ENCODE results near the gene GNG13.
"Not testable (repeated sequence)": the region's sequence is repeated elsewhere in the genome, so short reads cannot be mapped to it uniquely, and the experiment has no call there.

The GNG13 gene

DNA sequence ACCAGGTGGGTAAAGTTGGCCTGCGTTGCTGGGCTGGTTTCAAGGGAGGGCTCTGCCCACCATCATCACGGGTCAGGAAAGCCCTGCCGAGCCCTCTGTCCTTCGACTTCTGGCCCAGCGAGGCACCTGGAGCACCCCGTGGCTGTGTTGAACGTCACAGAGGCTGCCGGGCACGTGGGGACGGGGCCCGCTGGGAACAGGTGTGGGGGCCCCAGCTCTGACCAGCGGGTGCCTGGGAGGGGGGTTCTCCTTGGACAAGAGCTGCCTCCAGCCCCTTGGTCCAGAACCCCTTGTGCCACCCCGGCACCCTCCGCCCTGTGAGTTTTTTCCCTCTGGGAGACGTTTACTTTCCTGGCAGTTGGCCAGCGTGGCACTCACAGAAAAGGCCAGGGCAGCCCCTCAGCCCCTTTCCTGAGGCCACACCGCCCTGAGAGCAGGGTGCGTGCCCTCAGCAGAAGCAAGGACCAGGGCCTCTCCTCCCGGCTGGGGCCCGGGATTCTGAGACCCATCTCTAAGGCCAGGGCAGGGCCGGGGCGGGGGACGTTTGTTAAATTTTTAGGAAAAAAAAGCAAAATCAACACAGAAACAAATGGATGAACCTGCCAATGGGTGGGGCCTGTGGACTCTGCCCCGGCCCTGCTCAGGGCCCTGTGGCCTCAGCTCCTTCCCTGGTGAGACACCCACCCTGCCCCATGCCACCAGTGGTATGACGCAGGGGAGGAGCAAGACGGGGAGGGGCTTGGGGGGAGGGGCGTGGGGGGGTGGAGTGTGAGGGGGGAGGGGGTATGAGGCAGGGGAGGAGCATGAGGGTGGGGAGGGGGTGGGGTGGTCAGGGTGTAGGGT is 31.3 kb upstream of the GNG13 start:
- DNase-seq: no peak

DNA sequence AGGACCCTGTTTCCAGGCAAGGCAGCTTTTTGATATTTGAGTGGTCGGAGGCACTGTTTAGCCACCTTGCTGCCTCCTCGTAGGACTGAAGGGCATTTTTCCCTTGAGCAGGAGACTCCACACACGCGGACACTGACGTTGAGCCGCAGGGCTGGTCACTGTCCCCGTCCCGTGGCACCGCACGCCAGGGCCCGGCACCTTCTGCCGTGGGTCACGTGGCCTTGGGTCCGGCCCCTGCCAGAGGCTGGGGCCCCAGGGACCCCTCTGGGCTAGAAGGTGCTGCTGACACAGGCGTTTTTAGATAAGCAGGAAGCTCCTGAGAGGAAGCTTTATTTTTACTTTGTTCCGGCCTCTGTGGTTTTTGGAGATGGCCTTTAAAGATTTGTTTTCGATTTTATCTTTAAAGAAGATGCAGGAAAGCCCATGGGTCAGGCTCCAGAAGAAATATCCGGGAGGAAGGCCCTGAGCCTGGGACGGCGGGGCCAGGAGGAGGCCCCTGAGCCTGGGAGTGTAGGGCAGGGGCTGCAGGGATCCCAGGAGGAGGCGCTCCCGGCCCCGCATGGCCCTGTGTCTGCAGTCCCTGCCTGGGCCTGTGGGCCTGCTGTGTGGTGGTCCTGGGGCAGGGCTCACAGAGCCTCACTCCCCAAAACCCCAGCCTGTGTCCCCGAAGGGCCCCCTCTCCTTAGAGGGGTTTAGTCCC is 30.5 kb upstream of the GNG13 start:
- no peak for DNase-seq

DNA sequence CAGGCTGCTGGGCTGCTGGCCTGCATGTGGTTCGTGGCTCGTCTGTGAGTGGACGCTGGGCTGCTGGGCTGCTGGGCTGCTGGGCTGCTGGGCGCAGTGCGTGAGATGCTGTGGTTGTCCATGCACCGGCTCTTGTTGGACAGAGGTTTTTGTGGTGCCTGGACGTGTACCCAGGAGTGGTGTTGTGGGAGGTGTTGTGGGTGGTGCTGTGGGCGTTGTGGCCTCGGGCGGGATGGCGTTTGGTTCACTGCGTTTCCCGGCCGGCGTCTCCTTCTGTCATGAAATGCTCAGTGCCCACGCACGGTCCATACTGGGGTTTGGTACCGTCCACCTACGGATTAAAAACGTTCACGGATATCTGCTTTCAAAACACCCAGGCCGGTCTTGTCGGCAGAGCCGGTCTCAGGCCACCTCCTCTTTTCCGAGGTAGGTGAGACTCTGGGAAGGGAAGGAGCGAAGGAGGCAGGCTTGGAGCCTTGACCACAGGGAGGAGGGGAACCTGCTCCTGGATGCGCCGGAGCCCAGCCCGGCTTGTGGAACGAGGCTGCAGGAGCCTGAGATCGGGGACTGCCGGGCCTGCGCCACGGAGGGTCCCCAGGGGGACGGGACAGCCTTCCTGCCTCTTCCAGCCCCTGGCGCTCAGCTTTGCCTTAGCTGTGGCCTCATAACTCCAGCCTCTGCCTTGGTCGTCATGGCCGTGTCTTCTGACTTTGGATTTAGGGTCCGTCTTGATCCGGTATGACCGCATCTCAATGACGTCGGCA is 29.8 kb upstream of the GNG13 start:
- DNase-seq: no peak

DNA sequence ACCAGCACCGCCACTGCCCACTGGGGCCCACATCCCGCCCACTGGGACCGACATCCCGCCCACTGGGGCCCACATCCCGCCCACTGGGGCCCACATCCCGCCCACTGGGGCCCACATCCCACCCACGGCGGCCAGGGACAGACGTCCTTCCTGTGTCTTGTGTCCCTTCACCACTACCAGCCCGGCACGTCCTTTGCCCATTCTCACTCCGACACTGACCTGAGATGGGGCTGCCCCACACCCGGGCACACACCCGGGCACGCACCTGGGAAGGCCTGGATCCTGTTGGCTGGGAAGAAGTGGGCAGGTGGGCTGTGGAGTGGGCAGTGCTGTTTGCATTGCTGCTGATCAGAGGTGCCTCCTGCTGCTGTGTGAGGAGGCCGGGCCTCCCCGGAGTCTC is 28.4 kb upstream of the GNG13 start:
- no peak for DNase-seq

DNA sequence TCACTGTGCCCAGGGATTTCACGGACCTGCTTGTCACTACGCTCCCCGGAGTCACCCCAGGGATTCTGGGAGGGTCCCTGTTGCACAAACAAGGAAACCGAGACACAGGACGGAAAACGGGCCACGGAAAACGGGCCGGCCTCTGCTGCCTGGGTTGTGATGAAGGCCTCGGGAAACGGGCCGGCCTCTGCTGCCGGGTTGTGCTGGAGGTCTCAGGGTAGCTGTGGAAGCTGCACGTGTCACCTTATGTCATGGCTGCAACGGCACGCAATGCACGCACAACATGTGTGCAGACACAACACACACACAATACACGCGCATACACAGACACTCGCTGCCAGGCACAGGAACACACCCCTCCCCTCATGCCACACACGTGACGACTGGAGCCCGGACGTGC is 27.0 kb upstream of the GNG13 start:
- no peak for DNase-seq

DNA sequence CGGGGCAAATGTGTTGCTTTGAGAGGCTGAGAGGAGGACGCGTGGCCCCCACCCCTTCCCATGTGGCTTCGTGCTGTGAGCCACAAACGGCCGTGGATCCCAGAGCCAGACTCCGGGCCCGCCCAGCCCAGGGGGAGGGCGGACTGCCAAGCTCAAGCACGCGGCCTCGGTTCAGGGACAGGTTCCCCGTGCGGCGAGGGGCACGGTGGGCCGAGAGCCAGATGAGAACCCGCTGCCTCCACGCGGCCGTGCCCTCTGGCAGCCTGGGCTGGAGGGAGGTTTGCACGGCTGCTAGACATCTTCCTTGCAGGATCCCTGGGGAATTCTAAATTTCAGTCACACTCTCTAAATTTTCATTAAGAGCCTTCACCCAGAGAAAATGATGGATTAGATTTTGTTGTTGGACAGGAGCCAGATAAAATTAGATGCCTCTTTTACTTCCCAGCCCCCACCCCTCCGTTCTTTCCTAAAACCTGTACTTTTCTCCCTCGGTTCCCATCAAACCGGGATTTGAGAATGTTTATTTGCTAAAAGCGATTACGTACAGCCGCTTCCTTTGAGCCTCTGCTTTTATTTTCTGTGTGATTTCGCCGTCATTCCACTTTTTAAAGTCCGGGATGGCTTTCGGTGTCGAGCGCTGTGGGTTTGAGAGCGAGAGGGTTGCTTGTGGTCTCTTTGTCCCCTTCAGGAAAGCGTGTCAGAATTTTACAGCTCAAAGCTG is 25.0 kb upstream of the GNG13 start:
- DNase-seq: no peak

DNA sequence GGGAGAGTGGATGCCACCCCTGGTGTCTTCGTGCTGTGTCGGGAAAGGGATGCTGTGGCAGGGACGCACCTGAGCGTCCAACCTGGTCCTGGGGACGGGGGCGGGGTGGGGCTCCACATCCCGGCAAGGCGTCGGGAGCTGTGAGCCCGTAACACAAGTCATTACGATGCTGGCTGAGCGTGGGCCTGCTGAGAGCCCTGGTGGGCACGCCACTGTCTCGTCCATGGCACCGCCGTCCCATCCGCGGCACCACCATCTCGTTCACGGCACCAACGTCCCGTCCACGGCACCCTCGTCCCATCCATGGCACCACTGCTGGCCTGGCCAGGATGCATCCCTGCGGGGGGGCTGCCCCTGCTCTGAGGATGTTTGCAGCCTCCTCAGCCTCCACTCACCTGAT is 24.1 kb upstream of the GNG13 start:
- no peak for DNase-seq

DNA sequence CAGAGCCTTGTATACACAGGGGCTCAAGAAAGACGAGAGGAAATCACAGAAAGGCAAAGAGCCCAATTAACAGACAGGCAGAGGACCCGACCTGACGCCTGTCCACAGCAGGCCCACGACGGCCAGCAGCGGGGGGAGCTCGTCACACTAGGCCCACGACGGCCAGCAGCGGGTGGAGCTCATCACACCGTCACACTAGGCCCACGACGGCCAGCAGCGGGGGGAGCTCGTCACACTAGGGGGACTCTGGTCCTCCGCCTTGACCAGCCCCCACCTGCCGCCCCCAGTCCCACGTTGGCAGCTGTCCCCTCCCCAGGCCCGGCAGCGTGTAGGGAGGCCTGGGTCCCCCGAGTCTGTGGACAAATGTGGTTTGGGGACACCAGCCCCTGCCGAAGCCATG is 23.7 kb upstream of the GNG13 start:
- no peak for DNase-seq

DNA sequence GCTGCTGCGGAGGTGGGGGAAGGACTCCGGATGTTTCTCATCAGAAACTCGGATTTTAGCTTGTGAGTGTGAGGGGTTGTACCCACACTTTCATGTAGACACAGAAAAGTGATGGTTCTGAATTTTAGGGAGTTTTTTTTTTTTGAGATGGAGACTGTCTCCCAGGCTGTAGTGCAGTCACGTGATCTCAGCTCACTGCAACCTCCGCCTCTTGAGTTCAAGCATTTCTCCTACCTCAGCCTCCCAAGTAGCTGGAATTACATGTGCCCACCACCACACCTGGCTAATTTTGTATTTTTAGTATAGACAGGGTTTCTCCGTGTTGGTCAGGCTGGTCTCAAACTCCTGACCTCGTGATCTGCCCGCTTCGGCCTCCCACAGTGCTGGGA is 22.4 kb upstream of the GNG13 start:
- no peak for DNase-seq

DNA sequence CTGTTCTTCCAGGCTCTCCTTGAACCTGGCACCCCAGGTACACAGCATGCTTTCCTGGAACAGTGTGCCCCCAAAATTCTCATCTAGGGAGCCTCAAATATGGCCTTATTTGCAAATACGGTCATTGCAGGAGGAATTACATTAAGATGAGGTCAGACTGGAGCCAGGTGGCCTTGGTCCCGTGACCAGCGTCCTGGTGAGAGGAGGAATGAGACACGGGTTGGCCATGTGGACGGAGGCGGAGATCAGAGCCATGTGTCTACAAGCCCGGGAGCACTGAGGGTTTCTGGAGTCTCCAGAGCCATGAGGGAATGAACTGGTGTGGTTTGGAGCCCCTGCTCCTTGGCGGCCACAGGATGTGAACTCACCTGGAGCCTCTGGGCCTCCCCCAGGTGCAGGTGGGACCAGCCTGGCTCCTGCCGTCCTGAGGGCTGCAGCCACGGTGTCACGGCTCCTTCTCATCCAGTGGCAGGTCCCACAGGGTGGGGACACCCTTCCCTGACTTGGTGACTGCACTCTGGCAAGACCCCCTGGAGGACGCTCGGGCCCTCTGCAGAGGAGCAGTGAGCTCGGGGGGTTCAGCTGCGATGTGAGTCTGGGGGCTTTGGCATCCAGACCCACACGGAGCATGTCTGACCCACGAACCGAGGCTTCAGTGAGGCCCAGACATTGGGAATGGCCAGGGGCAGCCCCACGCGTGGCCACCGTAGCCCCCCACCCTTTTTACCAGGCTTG is 21.8 kb upstream of the GNG13 start:
- no peak for DNase-seq

DNA sequence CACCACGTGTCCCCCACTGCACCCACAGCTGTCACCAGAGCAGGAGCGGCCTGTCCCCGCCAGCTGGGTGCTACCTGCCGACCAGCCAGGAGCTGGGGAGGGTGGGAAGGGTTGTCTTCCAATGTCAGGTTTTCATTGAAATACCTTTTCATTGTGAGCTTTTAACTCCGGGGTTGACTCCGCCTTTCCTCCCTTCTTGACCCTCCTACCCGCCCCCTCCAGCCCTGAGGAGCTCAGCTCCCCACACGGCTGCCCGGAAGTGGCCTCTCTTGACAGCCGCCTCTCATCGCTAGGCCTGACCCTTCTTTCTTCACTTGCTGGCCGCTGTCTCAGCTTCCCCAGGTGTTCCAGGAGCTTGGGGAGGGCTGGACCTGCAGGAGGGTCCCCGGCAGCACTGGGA is 21.2 kb upstream of the GNG13 start:
- no peak for DNase-seq

DNA sequence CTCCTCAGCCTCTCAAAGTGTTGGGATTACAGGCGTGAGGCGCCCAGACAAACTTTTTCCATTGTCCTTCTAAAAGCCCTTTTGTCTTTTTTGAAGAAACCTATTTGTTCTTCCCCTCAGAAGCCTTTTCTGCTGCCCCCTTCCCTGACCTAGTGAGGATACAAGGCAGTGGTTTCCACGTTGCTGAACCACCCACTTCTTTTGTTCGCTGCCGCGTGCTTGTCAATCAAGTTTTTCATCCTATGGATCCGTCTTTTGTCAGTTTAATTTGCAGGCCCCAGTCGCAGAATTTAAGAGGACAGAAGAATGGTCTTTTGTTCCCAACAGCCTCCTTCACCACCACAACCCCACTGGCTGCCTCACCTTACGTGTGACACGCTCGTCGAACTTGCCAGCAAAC is 20.2 kb upstream of the GNG13 start:
- DNase-seq: no peak

DNA sequence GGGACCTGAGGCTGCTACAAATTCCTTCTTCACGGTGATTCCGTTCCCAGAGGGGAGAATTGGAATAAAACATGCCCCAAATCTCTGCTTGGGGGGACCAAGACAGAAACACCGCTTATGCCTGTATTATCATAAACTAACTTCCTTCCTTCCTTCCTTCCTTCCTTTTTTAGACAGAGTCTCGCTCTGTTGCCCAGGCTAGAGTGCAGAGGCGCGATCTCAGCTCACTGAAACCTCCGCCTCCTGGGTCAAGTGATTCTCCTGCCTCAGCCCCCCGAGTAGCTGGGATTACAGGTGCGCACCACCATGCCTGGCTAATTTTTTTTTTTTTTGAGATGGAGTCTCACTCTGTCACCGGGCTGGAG is 19.5 kb upstream of the GNG13 start:
- DNase-seq: not testable (repeated sequence)

DNA sequence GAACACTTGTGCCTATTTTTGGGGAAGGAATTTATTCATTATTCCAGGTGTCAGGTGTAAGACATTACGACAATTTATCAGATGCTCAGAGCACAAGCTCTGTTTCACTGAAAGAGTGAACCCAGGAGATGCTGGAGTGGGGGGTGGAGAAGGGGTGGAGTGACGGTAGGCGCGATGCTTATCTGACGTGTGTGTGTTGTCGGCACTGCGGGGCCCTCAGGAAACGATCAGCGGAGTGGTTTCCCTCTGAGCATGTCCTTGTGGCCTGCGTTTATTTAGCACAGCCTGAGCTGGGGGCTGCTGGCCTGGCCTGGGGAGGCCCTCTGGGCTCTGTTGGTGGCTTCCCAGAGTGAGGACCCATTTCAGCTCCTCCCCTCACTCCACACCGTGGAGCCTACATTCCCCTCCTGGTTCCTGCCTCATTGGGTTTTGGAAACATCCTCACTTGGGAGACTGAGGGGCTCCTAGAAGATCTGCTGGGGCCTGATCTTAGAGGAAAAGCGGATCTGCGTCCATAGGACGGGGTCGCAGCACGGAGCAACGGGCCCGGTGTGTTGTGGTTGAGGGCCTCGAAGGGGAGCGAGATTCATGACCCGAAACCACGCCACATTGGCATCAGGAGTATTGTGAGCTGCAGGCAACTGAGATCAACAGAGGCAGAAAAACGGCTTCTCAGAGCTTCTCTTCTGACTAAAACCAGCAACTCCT is 19.0 kb upstream of the GNG13 start:
- no peak for DNase-seq

DNA sequence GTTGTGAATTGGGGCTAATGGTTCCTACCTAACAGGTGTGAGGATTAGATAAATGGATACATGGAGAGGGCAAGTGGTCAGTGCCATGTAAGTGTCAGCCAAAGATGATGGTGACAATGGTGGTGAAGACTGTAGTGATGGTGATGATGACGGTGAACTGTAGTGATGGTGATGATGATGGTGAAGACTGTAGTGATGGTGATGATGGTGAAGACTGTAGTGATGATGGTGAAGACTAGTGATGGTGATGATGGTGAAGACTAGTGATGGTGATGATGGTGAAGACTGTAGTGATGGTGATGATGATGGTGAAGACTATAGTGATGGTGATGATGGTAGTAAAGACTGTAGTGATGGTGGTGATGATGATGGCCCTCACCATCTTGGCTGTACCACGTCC is 18.1 kb upstream of the GNG13 start:
- DNase-seq: no peak

DNA sequence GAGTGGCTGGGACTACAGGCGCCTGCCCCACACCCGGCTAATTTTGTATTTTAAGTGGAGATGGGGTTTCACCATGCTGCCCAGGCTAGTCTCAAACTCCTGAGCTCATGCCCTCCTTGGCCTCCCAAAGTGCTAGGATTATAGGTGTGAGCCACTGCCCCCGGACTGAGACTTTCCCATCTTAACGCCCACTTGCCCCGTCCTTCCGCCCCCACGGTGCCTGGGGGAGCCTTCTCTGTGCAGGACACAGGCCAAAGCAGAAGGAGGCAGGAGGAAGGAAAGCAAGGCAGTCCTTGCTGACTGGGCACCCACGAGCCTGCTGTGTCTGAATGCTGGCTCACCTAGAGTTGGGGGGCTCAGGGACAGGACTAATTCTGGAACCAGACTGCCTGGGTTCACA is 17.6 kb upstream of the GNG13 start:
- no peak for DNase-seq

DNA sequence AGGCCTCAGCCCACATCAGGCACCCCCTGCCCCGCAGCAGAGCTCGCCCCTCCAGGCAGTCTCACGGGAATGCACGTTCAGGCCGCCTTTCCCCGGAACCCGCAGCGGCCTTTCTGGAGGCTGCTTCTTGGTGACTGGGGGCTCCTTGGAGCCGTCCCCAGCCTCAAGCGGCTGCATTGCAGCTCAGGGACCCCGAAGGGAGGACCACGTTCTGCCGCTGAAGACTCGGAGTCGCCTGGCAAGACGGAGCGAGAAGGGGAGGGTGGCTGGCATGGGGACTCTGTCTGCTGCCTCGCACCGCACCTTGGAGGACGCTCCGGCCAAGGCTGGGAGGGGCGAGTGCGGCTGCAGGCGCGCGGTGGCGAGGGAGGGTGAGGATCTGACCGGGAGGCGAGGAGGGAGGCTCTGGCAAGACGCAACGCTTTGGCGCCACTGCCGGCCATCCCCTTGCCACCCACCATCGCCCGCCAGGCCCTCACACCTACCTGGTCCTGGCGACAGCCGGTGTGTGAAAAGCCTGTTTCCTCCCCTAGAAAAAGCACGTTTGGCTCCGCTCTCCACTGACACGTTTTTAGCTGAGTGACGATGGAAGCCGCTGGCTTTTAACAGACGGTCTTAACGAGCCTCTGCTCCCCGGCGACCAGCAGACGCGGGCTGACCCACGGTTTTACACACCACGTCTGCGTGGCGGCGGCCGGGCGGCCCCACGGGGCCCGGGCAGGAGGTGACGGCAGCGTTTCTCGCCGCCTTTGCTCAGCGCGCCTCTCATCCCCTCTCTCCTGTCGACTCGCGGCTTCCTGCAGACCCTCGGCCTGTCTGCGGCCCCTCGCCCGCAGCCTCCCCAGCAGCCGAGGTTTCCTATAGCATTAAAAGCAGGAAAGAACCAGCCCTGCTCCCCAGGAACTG is 16.7 kb upstream of the GNG13 start:
- DNase-seq: no peak

DNA sequence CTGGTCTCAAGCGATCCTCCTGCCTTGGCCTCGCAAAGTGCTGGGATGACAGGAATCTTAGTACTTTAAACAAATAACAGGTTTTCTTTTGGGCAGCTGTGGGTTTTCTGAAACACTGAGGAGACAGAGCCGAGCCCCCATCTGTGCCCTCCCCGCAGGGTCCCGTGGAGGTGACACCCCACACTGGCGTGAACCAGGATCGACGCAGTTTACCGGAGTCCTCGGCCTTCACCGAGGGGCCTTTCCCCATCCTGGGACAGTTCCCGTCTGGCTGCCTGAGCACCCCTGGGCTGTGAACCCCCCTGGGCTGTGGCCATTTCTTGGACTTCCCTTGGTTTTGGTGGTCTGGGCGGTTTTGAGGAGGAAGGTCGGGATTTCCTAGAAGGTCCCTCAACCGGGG is 15.3 kb upstream of the GNG13 start:
- no peak for DNase-seq

DNA sequence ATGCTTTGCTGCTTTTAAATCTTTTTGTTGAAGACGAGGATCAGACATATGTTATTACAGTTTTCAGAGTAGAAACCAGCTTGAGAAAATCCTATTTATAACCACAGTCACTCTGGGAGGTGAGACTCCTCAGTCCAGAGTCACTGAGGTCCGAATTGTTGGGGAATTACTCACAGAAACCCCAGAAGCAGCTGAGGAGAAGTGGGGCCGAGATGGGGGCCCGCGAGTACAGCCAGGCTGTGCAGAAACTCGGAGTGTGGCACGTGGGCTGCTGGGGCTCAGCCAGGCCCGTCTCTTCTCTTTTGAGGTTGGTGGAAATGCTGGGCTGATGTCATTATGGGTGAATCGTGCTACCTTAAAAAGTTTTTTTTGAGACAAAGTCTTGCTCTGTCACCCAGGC is 14.4 kb upstream of the GNG13 start:
- DNase-seq: no peak

DNA sequence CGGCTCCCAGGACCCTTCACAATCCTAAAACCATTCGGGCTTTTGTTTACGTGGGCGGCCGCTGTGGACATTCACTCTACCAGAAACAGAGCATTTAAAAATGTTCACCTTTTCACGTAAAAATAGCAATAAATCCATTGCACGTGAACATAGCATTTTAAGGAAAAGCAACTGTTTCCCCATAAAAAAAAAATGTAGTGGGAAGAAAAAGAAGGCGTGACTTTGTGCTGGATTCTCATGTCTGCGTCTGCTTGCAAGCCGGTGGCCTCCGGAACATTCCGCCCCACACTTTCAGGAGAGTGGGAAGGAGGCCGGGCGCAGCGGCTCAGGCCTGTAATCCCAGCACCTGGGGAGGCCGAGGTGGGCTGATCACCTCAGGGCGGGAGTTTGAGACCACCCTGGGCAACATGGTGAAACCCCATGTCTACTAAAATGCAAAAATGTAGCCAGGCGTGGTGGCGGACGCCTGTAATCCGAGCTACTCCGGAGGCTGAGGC is 13.4 kb upstream of the GNG13 start:
- DNase-seq: no peak
